Activated T-cell treated with anti-CD3 and anti-CD28 coated beads, Interleukin-2, amount 50 U/mL, for 72 hours (primary cell): ENCODE measurements around the gene XPR1. TPM values are rescaled to one million over a fixed set of nuclear protein-coding genes. Genes with fewer than 3 reads are reported as not detected.
A peak's percentile ranks its signal among the peaks of the same experiment; 100 is the strongest.
"Not testable (repeated sequence)": the region's sequence is repeated elsewhere in the genome, so short reads cannot be mapped to it uniquely, and the experiment has no call there.

ENCODE experiments used
- ATAC-seq, 2 donors: fragments of 150-1000 bp; cut with Tn5 transposase; replicated peaks in 1 of 2; 2 replicates each; pipeline ENCODE4 v1.10.0; 2021; ENCODE audit warnings: moderate library complexity in 2 of 2, mild to moderate bottlenecking in 1 of 2
- DNase-seq, 2 donors: peaks; one replicate each; pipeline ENCODE4 v3.0.0; 2021 to 2022; ENCODE audit warnings: mixed read lengths in 1 of 2
- H3K27ac Mint-ChIP-seq: one replicate; pipeline ENCODE4 v1.8.0; 2022; ENCODE audit warnings: mild to moderate bottlenecking, moderate library complexity, mixed read lengths
- H3K27me3 Mint-ChIP-seq: one replicate; pipeline ENCODE4 v1.8.0; 2022; ENCODE audit warnings: low read depth, mixed read lengths
- H3K36me3 Mint-ChIP-seq, 2 donors: one replicate each; pipeline ENCODE4 v1.8.0; 2022; ENCODE audit warnings: mixed read lengths in 2 of 2, mild to moderate bottlenecking in 1 of 2; ENCODE audit not compliant: insufficient read depth in 2 of 2
- H3K4me1 Mint-ChIP-seq: one replicate; pipeline ENCODE4 v1.8.0; 2022; ENCODE audit warnings: low read depth, mixed read lengths
- H3K4me3 Mint-ChIP-seq, 2 donors: one replicate each; pipeline ENCODE4 v1.8.0; 2022; ENCODE audit warnings: mild to moderate bottlenecking in 2 of 2, mixed read lengths in 2 of 2, moderate library complexity in 2 of 2
- H3K9me3 Mint-ChIP-seq, 2 donors: one replicate each; pipeline ENCODE4 v1.8.0; 2022; ENCODE audit warnings: mixed read lengths in 2 of 2
- total RNA-seq, 2 donors: library from RNA; stranded (reverse); gene quantifications; one replicate each; pipeline ENCODE4 v1.2.3, GENCODE V29; 2022

Gene XPR1
- total RNA-seq, 2 donors from 2014 or later, result 17.8 to 20.3 TPM

DNA sequence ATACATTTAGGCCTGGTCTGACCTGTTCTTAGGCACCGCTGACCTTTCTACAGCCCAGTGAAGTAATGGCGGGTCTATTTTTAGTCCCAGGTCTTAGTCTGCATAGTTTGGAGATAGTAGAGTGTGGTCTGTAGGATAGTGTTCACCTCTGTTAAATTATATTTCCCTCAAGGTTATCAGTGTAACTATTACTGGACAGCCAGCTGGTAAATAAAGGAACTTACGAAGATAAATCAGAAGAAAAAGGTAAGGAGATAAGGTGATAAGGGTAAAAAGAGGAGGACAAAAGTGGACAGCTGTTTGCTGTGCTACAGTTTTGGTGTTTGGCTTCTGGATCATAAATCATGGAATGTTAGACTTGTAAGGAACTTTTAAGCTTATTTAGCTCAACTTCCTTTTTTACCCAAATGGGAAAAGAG, 8.7 kb downstream of the XPR1 start:
- peaks cover 3% of the 10 kb centered on the region for H3K4me1 Mint-ChIP-seq
- no peak overlapping the region for H3K27ac Mint-ChIP-seq
- no peak for ATAC-seq
- H3K36me3 Mint-ChIP-seq, result no peaks in the 10 kb centered on the region
- no peaks in the 10 kb centered on the region for H3K27me3 Mint-ChIP-seq
- no peaks in the 10 kb centered on the region for H3K9me3 Mint-ChIP-seq
- no peak for DNase-seq
- no peak overlapping the region for H3K4me3 Mint-ChIP-seq

DNA sequence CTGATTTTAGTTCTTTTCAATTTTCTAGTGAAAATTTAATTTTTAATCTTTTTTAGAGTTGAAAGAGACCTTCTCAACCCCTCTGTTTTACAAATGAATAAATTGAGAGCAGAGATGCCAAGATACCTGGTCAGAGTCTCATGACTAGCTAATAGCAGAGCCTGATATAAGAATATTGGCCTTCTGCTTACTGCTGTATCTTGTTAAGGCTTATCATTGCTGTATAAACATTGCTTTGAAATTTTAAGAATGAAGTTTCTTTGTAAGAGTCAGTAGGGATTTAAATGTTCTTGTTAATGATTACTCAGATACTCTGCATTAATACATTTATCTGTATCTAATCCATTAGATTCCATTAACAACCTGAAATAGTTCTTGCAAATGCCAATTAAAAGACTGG, 9.8 kb downstream of the XPR1 start:
- H3K27ac Mint-ChIP-seq, result no peak overlapping the region
- no peaks in the 10 kb centered on the region for H3K27me3 Mint-ChIP-seq
- ATAC-seq, result no peak
- no peak for DNase-seq
- H3K36me3 Mint-ChIP-seq, result no peaks in the 10 kb centered on the region
- no peaks in the 10 kb centered on the region for H3K9me3 Mint-ChIP-seq
- H3K4me1 Mint-ChIP-seq, result peaks cover 9% of the 10 kb centered on the region
- H3K4me3 Mint-ChIP-seq, result no peak overlapping the region

DNA sequence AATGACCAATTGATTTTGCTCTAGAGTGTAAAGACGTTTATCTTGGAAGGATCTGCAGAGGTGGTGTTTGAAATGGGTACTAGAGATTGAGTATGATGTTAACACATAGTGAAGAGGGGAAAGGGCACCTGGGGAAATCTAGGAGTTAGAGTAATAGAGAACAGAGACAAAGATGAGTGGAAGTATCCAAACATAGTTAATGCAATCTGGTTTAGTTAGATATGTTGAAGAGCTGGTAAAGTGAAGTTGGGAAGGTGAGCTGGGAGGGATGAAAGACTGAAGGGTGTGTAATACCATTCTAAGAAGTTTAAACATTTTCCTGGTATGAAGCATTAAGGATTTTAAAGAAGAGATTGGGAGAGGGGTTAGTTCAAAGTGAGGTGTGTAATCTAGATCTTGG, 11.0 kb downstream of the XPR1 start:
- H3K9me3 Mint-ChIP-seq, result no peaks in the 10 kb centered on the region
- no peaks in the 10 kb centered on the region for H3K27me3 Mint-ChIP-seq
- H3K4me3 Mint-ChIP-seq, result no peak overlapping the region
- ATAC-seq (no peak), DNase-seq (no peak)
- no peaks in the 10 kb centered on the region for H3K36me3 Mint-ChIP-seq
- no peak overlapping the region for H3K27ac Mint-ChIP-seq
- peaks cover 11% of the 10 kb centered on the region for H3K4me1 Mint-ChIP-seq

DNA sequence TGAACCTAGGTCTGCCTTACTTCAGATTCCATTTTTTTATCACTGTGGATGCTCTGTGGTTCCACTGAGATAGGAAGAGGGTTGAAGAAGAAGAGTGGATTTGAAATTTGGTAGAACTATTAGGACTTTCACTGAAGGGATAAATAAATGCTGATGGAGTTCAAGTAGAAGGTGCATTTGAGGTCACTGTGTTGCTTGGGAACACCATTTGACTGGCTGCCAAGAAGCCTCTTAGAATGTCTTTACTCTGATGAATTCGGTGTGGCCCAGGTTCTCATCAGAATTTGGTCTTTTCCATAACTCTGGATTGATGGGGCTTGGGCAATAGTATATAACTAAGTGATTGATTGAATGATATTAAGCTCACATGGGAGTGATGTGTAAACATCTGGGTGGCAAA, 11.9 kb downstream of the XPR1 start:
- no peak overlapping the region for H3K27ac Mint-ChIP-seq
- peaks cover 11% of the 10 kb centered on the region for H3K4me1 Mint-ChIP-seq
- H3K9me3 Mint-ChIP-seq, result no peaks in the 10 kb centered on the region
- ATAC-seq (no peak), DNase-seq (no peak)
- H3K4me3 Mint-ChIP-seq, result no peak overlapping the region
- no peaks in the 10 kb centered on the region for H3K27me3 Mint-ChIP-seq
- H3K36me3 Mint-ChIP-seq, result no peaks in the 10 kb centered on the region

- Mint-ChIP-seq H3K27ac (no peak overlapping the region), H3K4me1 (peaks cover 11% of the 10 kb centered on the region), H3K9me3 (no peaks in the 10 kb centered on the region), H3K27me3 (no peaks in the 10 kb centered on the region), H3K4me3 (no peak overlapping the region), H3K36me3 (no peaks in the 10 kb centered on the region)
- DNase-seq, result no peak
- no peak for ATAC-seq
Observed at GRCh38 chr1:180644526-180645192, 12.8 kb downstream of the XPR1 start.

GRCh38 chr1:180645261-180645660, 13.4 kb downstream of the XPR1 start:
- not testable (repeated sequence) for H3K27ac Mint-ChIP-seq, H3K27me3 Mint-ChIP-seq, ATAC-seq, H3K36me3 Mint-ChIP-seq, H3K9me3 Mint-ChIP-seq, DNase-seq, H3K4me3 Mint-ChIP-seq
- H3K4me1 Mint-ChIP-seq, result peaks cover 11% of the 10 kb centered on the region

DNA sequence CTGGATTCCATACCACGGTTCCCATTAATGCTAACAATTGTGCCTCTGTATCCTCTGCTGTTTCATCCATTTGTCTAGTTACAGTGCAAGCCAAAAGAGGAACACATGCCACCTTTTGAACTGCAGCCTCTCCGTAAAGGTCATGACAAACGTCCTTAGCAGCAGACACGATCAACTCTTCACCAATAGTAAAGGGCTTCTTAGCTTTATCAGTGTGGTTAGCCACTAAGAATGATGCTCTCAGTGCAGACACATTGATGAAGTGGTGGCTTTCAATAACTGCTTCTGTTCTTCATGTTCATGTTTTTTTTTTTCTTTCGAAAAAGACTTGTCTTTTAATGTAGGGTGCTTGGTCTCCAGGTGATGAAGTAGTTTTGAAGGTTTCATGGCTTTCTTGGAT, 14.3 kb downstream of the XPR1 start:
- H3K27ac Mint-ChIP-seq, result no peak overlapping the region

GRCh38 chr1:180646547-180646946, 14.7 kb downstream of the XPR1 start:
- Mint-ChIP-seq H3K36me3 (peaks cover 0 to 4% of the 10 kb centered on the region in 2 donors), H3K4me1 (peaks cover 11% of the 10 kb centered on the region), H3K27ac (no peak overlapping the region), H3K9me3 (no peaks in the 10 kb centered on the region), H3K27me3 (no peaks in the 10 kb centered on the region), H3K4me3 (peak overlapping the region in 1 of 2 donors; percentile 70)
- ATAC-seq (peak; percentile 61 to 67), DNase-seq (peak in 1 of 2 donors; percentile 12)

More for the DNA sequence above, 14.3 kb downstream of the XPR1 start:
- no peaks in the 10 kb centered on the region for H3K27me3 Mint-ChIP-seq
- ATAC-seq (peak; percentile 25 to 26), DNase-seq (no peak)
- peaks cover 11% of the 10 kb centered on the region for H3K4me1 Mint-ChIP-seq
- peak overlapping the region in 1 of 2 donors; percentile 70 for H3K4me3 Mint-ChIP-seq
- H3K9me3 Mint-ChIP-seq, result no peaks in the 10 kb centered on the region
- peaks cover 0 to 4% of the 10 kb centered on the region in 2 donors for H3K36me3 Mint-ChIP-seq

DNA sequence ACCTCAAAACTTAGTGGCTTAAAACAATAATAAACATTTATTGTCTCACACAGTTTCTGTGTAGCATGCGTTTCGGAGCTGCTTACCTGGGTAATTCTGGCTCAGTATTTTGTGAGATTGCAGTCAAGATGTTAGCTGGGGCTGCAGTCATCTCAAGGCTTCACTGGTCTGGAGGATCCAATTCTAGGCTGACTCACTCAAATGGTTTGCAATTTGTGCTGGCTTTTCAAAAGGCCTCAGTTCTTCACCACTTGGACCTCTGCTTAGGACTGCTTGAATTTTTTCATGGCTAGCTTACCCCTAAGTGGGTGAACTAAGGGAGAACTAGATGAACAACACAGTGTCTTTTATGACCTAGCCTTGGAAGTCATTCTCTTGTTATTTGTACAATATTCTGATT, 21.0 kb downstream of the XPR1 start:
- H3K27me3 Mint-ChIP-seq, result no peaks in the 10 kb centered on the region
- ATAC-seq (no peak), DNase-seq (no peak)
- H3K9me3 Mint-ChIP-seq, result peaks cover 10% of the 10 kb centered on the region in 2 donors
- peaks cover 7 to 15% of the 10 kb centered on the region in 2 donors for H3K36me3 Mint-ChIP-seq
- H3K4me3 Mint-ChIP-seq, result no peak overlapping the region
- no peak overlapping the region for H3K27ac Mint-ChIP-seq
- H3K4me1 Mint-ChIP-seq, result no peaks in the 10 kb centered on the region

GRCh38 chr1:180662709-180663108, 30.9 kb downstream of the XPR1 start:
- Mint-ChIP-seq H3K27me3 (no peaks in the 10 kb centered on the region), H3K4me3 (no peak overlapping the region), H3K9me3 (peaks cover 16 to 24% of the 10 kb centered on the region in 2 donors), H3K36me3 (peaks cover 24 to 55% of the 10 kb centered on the region in 2 donors), H3K27ac (no peak overlapping the region), H3K4me1 (no peaks in the 10 kb centered on the region)
- no peak for ATAC-seq
- no peak for DNase-seq

DNA sequence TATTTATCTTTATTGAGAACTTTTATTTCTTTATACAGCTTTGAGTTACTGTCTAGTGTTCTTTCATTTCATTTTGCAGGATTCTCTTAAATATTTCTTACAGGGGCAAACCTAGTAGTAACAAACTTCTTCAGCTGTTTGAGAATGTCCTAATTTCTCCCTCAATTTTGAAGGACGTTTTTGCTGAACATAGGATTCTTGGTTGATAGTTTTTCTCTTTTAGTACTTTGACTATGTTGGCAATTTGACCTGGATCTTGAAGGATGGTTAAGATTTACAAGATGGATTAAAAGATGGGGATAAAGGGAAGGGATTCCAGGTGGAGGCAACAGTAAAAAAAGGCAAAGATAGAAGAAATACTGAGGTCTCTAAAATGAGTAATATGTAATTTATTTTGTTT, 38.9 kb downstream of the XPR1 start:
- ATAC-seq (no peak), DNase-seq (no peak)
- H3K9me3 Mint-ChIP-seq, result peaks cover 9 to 10% of the 10 kb centered on the region in 2 donors
- H3K27me3 Mint-ChIP-seq, result no peaks in the 10 kb centered on the region
- H3K4me3 Mint-ChIP-seq, result no peak overlapping the region
- H3K27ac Mint-ChIP-seq, result no peak overlapping the region
- H3K4me1 Mint-ChIP-seq, result no peaks in the 10 kb centered on the region
- H3K36me3 Mint-ChIP-seq, result peaks cover 11 to 30% of the 10 kb centered on the region in 2 donors

GRCh38 chr1:180672105-180672504, 40.3 kb downstream of the XPR1 start:
- H3K9me3 Mint-ChIP-seq, result peaks cover 9 to 10% of the 10 kb centered on the region in 2 donors
- H3K27ac Mint-ChIP-seq, result no peak overlapping the region
- peaks cover 9 to 23% of the 10 kb centered on the region in 2 donors for H3K36me3 Mint-ChIP-seq
- DNase-seq, result no peak
- no peak for ATAC-seq
- H3K27me3 Mint-ChIP-seq, result no peaks in the 10 kb centered on the region
- H3K4me3 Mint-ChIP-seq, result no peak overlapping the region
- no peaks in the 10 kb centered on the region for H3K4me1 Mint-ChIP-seq

DNA sequence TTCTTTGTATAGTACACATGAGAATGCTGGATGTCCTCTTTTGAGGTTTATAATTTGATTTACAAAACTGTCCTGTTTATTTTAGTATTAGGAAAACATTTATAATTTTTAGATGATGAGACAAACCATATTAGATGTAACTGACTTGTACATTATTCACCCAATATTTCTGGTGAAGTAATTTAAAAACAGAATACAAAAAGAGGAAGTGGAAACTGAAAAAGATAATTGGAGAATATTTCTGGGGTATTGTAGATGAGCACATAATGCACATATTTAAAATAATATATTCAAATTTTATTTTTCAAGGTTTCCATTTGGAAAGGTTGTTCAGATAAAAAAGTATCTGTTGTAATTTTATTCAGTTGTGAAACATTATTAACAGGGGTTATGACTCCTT, 40.7 kb downstream of the XPR1 start:
- DNase-seq, result no peak
- Mint-ChIP-seq H3K4me1 (no peaks in the 10 kb centered on the region), H3K9me3 (peaks cover 8 to 9% of the 10 kb centered on the region in 2 donors), H3K27me3 (no peaks in the 10 kb centered on the region), H3K27ac (no peak overlapping the region), H3K4me3 (no peak overlapping the region), H3K36me3 (peaks cover 9 to 21% of the 10 kb centered on the region in 2 donors)
- no peak for ATAC-seq
